HG03575 (cell line): ENCODE data around the gene HACD2.
"Not testable (repeated sequence)": the region's sequence is repeated elsewhere in the genome, so short reads cannot be mapped to it uniquely, and the experiment has no call there.

ENCODE experiments used
- ATAC-seq: cut with Tn5 transposase; IDR thresholded peaks from one replicate; pipeline ENCODE4 v1.9.1; 2021; ENCODE audit not compliant: unreplicated experiment, insufficient number of reproducible peaks, low FRiP score; ENCODE audit errors: extremely low read depth

HACD2 gene

DNA sequence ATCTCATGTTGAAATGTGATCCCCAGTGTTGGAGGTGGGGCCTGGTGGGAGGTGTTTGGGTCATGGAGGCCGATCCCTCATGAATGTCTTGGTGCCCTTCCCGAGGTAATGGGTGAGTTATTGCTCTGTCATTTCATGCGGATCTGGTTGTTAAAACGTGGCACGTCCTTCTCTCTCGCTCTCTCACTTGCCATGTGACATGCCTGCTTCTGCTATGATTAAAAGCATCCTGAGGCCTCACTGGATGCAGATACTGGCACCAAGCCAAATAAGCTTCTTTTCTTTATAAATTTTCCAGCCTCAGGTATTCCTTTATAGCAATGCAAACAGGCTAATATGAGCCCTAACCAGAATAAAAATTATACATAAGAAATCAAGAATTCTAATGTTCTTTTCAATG, 31.7 kb upstream of the HACD2 start:
- ATAC-seq: no peak

DNA sequence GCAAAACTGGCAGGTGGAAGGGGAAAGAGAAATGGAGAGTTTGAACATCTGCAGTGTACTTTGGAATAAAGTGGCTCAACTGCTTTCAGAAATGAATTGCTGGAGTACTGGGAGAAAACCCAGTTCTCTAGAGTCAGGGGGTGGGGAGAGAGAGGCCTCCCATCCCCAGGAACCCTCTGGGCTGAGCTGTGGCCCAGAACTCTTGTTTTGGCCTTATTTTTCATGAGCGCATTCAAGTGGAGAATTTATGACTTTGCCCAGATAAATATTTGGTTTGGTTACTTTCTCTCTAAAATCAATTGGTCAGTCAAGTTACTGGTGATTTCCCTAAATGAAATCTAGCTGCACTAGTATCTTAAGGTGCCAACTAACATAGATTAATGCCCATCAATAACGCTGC, 28.7 kb upstream of the HACD2 start:
- no peak for ATAC-seq

DNA sequence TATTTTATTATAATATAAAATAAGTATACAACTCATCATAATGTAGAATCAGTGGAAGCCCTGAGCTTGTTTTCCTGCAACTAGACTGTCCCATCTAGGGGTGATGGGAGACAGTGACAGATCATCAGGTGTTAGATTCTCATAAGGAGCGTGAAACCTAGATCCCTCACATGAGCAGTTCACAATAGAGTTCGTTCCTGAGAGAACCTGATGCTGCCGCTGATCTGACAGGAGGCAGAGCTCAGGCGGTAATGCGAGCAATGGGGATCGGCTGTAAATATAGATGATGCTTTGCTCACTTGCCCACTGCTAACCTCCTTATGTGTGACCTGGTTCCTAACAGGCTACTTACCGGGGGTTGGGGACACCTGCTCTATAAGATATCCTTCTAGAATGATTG, 26.8 kb upstream of the HACD2 start:
- not testable (repeated sequence) for ATAC-seq

DNA sequence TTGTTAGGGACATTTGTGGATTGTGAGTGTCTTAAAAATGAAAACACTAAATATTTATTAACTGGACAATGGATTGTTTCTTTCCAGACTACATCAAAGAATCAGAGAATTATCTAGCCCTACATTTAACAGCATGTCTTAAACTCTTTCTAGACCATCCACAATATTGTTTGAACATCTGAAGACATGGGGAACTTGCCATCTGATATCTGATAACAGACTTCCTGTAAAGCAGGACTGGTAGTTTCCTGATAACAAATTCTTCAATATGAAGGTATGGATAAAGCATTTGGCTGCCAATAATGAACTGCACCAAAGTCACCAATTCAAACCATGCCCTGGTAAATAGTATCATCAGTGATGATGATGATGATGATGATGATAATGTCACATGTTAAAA, 26.2 kb upstream of the HACD2 start:
- no peak for ATAC-seq

DNA sequence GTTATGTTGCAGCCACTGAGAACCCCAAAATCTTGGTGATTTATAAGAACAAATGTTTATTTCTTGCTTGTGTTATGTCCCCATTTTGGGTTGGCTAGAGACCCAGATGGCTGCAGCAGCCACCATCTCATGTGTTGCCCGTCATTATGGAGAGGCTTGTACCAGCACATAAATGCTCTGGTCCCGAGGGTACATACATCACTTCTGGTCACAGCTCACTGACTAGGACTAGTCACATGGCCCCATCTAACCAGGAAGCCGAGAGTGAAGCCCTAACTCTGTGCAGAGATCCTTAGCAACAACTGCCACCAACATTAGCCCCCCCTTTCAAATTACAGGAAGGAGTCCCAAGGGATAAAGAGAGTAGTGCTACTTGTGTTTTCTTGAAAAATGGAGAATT, 25.5 kb upstream of the HACD2 start:
- no peak for ATAC-seq

DNA sequence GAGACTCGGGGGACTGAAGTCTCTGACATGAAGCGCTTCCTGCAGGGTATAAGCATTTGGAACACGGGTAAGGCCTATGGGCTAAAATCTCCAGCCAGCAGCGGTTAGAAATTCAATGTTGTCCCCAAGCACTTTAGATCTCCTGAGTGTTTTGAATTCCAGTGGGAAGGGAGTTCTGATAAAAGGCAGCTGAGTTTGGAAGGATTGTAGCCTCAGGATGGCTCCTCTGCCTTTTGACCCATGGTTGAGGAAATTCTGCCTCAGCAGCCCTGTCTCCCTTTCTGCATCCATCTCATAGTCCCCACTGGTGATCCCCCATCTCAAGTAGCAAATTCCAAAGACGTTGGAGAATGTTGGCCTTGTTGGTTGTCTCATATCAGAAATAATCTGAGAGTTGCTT, 24.2 kb upstream of the HACD2 start:
- no peak for ATAC-seq

DNA sequence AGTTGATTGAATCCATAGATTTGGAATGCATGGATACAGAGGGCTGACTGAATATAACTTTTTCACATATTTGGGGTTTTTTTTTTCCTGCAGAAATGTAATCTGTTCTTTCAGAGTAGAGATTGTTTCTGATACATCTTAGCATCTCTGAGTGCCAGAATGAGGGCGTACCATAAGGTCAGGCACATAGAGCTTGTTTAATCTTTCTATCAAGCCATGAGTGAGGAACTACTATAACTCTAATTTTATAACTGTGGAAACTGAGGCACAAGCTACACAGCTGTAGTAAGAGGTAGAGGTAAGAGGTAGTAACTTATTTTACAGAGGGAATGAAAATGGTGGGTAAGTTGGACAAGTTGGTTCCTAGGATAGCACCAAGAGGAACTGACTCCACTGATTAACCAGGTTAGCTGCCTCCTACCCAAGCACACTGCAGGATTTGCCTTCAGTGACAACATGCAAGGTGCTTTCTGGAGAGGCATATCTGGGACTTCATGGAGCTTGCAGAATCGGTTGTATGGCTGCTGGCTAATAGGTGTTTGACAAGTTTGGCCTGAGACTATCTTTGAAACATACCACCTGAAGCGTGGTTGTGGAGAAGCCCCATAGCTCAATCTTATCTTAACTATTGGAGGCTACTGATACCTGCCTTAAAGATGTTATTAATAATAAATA, 23.5 kb upstream of the HACD2 start:
- ATAC-seq: no peak

DNA sequence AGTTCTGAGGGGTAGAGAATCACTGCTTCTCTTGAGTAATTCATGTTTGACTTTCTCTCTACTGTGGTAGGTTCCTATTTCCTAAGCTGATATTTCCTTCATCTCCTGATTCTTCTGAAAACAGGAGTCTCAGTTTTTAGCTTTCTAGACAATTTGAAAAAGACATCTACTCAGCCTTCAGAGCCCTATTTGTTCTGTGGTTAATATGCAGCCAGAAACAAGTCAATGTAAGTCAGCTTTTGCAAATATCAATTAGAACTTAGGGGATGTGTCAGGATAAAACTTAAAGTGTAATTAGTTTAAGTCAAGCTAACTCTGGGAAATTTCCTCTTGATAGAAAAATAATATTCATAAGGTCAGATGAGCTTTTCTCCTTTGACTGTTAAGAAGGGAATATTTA, 21.7 kb upstream of the HACD2 start:
- no peak for ATAC-seq

DNA sequence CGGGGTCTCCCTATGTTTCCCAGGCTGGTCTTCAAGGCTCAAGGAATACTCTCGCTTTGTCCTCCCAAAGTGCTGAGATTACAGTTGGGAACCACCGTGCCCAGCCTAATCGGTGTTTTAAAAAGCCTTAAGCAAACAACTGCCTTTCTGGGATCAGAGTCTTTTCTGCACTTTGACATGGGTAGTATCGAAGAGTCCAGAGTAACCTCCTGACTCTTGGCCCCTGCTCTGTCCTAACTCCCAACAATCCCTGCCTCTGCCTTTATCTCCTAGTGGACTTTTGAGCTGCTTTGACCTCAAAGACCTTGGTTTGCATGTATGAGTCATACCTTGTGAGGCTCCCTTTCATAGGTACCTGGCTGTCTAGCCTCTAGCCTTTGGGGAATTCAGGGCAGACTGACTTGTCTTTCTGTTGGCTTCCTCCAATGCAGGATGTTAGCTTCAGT, 21.0 kb upstream of the HACD2 start:
- no peak for ATAC-seq

DNA sequence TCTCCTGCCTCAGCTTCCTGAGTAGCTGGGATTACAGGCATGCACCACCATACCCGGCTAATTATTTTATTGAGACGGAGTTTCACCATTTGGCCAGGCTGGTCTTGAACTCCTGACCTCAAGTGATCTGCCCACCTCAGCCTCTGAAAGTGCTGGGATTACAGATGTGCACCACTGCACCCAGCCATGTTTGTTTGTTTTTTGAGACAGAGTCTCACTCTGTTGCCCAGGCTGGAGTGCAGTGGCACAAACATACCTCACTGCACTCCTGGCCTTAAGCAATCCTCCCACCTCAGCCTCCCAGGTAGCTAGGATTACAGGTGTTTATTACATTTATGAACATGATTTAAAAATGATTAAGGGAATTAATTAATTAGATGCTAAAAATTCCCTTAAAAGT, 18.3 kb upstream of the HACD2 start:
- not testable (repeated sequence) for ATAC-seq

DNA sequence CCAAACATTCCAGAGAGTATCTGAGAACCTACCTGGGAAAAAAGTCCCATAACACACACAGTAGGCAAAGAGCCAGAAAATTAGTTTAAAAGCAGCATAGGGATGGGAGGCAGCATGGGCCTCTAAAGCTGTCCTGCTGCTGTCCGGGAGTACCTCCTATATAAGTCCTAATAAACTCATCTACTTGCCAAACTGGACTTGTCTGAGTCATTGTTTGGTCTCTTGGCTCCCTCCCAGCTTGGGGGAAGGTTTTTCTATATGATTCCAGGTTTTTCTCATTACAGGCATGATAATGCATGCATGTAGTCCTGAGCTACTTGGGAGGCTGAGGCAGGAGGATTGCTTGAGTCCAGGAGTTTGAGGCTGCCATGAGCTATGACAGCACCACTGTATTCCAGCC, 17.5 kb upstream of the HACD2 start:
- no peak for ATAC-seq

DNA sequence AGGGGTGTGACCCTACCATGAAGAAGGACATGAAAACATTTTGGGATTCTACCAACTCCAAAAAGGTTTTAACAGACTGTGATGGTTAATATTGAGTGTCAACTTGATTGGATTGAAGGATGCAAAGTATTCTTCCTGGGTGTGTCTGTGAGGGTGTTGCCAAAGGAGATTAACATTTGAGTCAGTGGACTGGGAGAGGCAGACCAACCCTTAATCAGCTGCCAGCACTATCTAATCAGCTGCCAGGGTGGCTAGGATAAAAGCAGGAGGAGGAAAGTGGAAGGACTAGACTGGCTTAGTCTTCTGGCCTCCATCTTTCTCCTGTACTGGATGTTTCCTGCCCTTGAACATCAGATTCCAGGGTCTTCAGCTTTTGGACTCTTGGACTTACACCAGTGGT, 16.0 kb upstream of the HACD2 start:
- ATAC-seq: not testable (repeated sequence)

DNA sequence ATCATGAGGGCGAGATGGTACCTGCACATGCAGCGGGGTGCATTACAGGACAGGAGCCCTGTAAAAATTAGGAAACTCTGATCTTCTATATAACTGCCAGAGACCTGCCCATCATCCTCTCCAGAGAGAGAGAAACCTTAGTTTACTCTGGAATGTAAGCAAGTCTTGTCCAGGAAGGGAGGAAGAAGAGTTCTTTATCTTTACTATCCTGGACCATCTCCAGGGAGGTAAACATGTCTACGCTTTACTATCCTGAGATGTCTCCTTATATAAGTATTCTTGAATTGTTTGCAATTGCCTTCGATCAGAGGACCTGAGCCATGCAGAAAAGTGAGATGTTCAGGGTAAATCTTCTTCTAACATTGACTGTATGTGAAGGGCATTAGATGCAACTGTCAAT, 12.7 kb upstream of the HACD2 start:
- no peak for ATAC-seq

DNA sequence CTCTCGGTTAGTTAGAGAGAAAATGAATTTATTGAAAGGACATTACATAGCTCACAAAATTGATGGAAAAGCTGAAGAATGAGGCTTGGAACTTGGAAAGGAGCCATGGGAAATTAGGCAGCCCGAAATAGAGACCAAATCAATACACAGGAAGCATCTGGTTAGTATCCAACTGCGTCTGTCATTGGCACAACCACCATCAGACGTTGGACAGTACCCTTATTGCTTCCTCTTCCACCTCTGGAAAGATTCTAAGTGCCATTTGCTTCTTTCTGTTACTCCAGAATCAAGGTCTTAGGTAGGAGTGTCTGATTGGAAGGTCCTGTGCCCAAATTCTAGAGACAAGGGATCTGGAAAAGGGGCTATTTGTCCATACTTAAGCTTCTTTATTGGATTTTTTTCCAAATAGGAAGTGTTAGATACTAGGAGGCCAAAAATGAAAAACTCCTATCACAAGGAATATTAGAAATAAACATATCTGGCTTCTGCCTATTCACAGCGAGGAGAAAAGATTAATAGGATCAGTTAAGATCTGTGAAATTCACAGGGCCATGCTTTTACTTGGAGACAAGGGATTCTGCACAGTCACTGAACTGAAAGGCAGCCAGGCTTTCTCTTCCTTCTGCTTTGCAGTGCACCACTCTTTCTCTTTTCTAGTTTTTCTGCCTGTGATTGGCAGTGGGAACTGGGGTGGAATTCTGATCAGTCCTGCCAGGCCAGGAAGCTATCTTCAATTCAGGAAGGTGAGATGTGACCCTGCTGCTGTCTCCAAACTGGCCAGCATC, 10.7 kb upstream of the HACD2 start:
- no peak for ATAC-seq

DNA sequence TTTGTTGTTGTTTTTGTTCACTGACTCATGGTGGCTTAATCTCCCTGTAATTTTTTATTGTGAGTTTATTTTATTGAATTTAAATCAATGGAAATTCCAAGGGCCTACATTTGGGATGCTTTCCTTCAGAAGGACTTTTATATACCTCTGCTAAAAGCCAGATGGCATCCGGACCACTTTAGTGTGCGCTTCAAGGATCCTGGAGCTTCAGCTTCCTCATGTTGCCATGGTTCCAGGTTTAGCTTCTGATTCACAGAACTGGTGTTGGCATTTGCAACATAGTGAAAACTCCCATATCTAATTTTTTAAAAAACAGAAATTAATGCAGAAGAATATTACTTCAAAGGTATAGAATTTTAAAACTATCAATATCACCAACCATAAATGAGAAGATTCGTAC, 8.5 kb upstream of the HACD2 start:
- no peak for ATAC-seq

DNA sequence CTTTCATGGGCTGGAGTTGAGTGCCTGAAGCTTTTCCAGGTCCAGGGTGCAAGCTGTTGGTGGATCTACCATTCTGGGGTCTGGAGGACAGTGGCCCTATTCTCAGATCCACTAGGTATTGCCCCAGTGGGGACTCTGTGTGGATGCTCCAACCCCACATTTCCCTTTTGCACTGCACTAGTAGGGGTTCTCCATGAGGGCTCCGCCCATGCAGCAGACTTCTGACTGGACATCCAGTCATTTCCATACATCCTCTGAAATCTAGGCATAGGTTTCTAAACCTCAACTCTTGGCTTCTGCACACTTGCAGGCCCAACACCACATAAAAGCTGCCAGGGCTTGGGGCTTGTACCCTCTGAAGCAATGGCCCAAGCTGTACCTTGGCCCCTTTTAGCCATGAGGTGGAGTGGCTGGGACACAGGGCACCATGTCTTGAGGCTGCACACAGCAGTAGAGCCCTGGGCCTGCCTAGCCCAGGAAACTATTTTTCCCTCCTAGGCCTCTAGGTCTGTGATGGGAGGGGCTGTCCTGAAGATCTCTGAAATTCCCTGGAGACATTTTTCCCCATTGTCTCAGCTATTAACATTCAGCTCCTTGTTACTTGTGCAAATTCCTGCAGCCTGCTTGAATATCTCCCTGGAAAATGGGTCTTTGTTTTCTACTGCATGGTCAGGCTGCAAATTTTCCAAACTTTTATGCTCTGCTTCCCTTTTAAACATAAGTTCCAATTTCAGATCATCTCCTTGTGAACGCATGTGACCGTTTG, 6.0 kb upstream of the HACD2 start:
- no peak for ATAC-seq

DNA sequence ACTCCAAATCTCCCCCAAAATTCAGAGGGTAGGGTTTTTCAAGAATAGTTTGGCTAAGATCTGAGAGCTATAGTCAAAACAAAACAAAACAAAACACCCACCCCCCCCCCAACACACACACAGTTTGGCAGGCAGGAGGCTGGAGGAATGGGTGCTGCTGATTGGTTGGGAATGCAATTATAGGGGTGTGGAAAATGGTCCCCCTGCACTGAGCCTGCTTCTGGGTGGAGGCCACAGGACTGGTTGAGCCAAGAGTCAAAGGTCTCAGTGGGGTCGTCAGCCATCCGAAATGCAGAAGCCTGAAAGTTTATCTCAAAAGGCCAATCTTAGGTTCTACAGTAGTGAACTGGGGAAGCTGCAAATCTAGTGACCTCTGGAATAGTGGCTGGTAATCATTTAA, 2.5 kb upstream of the HACD2 start:
- no peak for ATAC-seq

DNA sequence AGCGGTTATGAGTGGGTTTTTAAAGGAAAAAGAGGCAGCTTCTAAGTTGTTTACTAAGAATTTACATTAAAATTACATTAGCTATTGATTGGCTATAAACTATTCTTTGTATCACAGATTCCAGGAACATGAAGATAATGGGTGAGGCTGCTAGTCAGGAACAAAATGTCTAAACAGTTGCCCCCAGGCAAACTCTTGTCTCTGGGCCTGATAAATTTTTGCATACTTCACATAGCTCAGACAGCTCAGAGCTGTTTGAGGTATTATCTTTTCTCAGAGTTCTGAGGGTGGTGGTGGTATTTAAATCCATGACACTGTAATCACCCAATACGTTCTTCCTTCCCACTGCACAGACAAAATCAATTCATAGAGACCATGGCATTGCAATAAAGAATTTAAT, 2.1 kb upstream of the HACD2 start:
- ATAC-seq: no peak

DNA sequence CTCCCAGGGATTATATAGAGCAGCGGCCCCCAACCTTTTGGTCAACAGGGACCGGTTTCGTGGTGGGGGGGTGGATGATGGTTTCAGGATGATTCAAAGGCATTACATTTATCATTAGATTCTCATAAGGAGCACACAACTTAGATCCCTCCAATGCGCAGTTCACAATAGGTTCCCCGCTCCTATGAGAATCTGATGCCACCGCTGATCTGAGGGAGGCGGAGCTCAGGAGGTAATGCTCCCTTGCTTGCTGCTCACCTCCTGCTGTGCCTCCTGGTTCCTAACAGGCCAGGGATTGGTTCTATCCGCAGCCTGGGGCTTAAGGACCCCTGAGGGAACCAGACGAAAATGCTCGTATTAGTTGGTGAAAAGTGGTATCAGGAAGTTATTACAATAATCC, 1.3 kb upstream of the HACD2 start:
- no peak for ATAC-seq
